HG02973 (cell line): ENCODE results near the gene KRT80.

Source experiments
- ATAC-seq: cut with Tn5 transposase; IDR thresholded peaks from one replicate; pipeline ENCODE4 v1.9.1; 2021; ENCODE audit warnings: moderate library complexity; ENCODE audit not compliant: unreplicated experiment

Gene KRT80

GRCh38 chr12:52181746-52182145 lies 10.1 kb downstream of the KRT80 start:
- ATAC-seq, result no peak

DNA sequence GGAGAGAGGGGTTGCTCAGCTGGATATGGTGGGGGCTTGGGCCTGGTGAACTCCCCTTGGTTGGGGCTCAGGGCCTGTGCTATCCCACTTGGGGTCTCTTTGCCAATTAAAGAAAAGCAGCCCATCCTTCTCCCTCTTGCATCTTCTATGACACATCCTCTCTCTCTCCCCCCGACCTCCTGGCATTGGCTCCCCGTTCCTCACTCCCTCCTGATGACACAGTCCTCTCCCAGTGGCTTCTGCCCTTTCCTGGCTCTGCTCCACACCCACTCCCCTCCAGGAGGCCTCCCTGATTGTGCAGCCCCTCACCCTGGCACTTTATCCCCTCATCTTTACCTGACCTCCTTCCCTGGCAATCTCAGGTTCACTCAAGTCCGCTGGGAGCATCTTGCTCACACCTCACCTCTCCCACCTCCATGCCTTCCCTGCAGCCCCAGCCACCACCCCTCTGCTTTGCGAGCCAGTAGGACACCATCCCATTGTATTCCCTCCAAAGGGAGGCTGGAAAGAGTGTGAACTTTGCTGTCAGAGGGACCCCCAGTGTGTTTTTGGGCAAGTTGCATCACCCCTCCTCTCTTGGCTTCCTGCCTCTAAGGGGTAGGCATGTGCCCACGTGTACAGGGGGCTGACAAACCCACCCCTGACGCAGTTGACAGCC lies 10.7 kb downstream of the KRT80 start:
- ATAC-seq, result no peak

GRCh38 chr12:52179396-52179973 lies 12.3 kb downstream of the KRT80 start:
- ATAC-seq, result no peak

- ATAC-seq, result no peak
Measured at GRCh38 chr12:52178984-52179383, 12.8 kb downstream of the KRT80 start.

DNA sequence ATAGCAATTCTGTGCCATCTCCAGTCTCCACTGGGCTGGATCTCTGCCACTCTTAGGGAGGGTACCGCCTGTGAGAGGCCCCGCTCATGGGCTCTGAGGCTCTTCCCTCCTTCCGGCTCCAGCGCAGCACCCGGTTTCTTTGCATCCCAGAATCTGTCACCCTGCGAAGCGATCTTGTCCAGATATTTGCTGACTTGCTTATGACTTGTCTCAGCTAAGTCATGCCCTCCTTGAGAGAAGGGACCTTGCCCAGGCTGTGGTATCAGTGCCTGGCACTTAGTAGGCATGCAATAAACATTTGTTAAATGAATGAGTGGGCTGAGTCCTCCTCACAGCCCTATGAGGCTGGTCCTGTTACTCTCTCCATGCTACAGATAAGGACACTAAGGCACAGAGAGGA lies 13.4 kb downstream of the KRT80 start:
- no peak for ATAC-seq

- no peak for ATAC-seq
Measured at GRCh38 chr12:52175371-52176350, 16.2 kb downstream of the KRT80 start.

- no peak for ATAC-seq
Measured at GRCh38 chr12:52173526-52173925, 18.3 kb downstream of the KRT80 start.

GRCh38 chr12:52172956-52173355 lies 18.9 kb downstream of the KRT80 start:
- no peak for ATAC-seq

DNA sequence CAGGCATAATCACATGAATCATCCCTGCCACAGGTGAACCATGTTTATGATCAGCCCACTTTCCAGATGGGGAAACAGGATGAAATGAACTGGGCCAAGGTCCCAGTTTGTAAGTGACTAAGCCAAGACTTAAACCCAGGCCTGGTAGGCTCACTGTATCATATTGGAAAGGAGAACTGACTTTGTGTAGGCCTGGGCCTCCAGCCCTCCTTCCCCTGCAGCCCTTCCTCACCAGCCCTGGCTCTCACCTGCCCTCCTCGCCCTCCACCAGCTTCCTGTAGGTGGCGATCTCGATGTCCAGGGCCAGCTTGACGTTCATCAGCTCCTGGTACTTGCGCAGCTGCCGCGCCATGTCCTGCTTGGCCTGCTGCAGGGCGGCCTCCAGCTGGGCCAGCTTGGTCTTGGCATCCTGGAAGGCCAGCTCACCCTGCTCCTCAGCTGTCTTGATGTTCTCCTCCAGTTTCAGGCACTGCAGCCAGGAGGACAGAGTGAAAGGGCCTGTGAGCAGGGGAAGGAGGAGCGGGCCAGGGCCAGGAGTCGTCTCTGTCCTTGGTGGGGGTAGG lies 19.8 kb downstream of the KRT80 start:
- ATAC-seq, result no peak

GRCh38 chr12:52170827-52171226 lies 21.0 kb downstream of the KRT80 start:
- ATAC-seq, result no peak

DNA sequence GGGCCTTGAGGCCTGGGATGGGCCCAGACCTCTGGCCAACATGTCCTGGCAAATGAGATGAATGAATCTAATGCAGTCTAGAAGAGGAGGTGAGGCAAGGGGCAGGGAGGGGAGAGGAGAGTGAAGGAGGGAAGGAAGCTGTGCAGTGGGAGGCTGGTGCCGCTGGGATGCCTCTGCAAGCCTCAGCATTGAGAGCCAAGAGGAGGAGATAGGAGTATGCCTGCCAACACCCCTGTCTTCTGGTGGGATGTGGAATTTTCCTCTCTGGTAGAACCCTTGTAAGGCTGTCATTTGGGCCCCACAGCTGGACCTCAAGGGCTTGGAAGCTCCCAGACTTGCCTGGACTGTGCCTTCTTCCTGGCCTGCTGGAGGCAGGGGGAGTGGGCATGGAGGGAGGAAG lies 21.9 kb downstream of the KRT80 start:
- no peak for ATAC-seq

- no peak for ATAC-seq
Measured at GRCh38 chr12:52168019-52168717, 23.6 kb downstream of the KRT80 start.

DNA sequence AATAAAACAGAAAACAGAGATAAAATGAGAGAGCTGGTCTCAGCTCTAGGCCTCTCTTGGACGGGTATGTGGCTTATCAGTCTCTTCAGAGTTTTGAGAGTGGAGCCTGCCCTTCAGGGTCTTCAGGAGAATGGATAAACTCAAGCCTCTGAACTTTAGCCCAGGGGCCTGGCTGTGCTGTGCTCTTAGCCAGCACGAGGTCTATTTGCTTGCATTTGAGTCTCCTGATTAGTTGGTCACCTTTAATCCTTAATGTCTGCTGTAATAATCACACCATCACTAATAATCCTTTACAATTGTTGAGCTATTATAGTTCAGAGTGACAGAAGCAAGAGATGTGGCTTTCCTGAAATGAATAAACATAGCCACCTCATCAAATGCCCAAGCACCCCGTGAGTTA lies 24.3 kb downstream of the KRT80 start:
- no peak for ATAC-seq

- no peak for ATAC-seq
Measured at GRCh38 chr12:52166672-52167071, 25.1 kb downstream of the KRT80 start.

DNA sequence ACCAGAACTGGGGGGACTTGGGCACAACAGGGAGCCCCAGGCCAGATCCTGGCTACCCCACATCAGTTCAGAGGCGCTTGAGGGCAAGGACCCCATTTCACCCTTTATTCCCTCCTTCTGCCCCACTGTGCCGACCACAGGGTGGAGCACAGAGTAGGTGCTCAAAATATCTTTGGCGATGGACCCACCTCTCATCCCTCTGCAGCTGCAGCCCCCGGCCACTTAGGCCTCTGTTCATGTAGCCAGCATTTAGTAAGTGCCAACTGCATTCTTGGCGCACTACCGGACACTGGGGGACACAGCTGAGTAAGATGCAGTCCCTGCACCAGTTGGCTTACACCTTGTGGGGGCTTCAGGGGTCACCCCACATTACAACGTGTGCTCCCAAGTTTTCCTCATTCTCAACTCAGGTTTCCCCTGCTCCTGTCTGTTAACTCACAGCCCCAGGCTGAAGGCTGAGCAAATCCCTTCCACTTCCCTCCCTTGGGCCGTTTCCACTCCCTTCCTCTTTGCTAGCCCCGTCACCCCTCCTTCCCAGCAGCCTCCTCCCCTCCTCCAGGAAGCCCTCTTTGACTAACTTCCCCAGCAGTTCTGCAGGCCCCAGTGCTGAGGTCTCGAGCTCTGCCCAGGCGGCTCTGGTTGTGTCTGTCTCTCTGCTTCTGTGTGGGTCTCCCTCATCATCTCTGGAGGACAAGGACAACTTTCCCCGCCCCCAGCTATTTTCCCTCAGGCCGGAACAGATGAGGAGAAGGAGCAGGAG lies 26.5 kb downstream of the KRT80 start:
- ATAC-seq, result no peak

GRCh38 chr12:52164624-52165023 lies 27.2 kb downstream of the KRT80 start:
- no peak for ATAC-seq

GRCh38 chr12:52162981-52163380 lies 28.8 kb downstream of the KRT80 start:
- ATAC-seq, result no peak

DNA sequence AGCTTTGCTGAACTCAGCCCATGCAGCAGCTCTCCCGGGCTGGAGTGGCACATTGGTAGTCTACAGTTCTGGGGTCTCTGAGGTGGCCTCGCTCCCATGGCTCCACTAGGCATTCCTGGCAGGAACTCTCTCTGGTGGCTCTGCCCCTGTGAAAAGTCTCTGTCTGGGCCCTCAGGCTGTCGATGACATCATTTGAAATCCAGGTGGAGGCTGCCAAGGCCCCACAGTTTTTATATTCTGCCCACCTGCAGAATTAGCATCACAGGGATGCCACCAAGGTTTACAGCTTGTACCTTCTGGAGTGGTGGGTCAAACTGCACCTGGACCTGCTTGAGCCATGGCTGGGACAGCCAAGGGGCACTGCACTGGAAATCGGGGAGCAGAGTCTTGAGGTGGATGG lies 31.6 kb downstream of the KRT80 start:
- no peak for ATAC-seq

DNA sequence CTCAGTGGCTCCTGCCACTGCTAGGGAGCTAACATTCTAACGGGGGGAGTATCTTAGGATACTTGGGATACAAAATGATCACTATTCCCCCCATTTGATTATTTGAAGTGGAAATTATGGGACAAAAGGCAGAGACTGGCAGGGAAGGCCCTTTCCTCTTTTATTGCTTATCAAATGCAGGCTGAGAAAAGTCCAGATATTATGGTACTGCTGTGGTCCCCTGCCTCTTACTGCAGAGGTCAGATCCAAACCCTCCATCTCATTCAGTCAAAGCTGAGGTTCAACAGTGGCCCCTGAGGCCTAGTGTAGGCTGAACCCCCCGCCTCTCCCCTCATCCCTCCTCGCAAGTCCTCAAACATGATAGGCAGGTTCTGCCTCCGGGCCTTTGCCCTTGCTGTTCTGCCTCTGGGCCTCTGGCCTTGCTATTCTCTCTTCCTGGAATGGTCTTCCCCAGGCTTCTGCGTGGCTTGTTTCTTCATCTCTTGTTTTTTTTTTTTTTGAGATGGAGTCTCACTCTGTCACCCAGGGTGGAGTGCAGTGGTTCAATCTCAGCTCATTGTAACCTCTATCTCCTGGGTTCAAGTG lies 34.2 kb downstream of the KRT80 start:
- no peak for ATAC-seq
